Stomach (tissue), 4 donors: ENCODE measurements around the gene PARVG.

ENCODE experiments used
- EP300 ChIP-seq: sonication (generic); formaldehyde crosslinking; IDR thresholded peaks from one replicate; pipeline ENCODE4 v1.6.1; 2017; ENCODE audit warnings: antibody characterized with exemption
- POLR2AphosphoS5 ChIP-seq, 3 donors: sonication (generic); formaldehyde crosslinking; IDR thresholded peaks; one replicate each; pipeline ENCODE4 v1.6.1; 2016; ENCODE audit warnings: antibody characterized with exemption in 3 of 3
- TF ChIP-seq, protein P1 (sequence below), 7 experiments: fragments of 450-650 bp in 4 of 7; fragments of 200-600 bp in 3 of 7; sonication (generic) in 3 of 7; IDR thresholded peaks; one replicate each; pipeline ENCODE4 v1.5.1; 2016 to 2019; ENCODE audit warnings: antibody characterized with exemption in 7 of 7, control low read depth in 2 of 7, mild to moderate bottlenecking in 1 of 7

DNA sequence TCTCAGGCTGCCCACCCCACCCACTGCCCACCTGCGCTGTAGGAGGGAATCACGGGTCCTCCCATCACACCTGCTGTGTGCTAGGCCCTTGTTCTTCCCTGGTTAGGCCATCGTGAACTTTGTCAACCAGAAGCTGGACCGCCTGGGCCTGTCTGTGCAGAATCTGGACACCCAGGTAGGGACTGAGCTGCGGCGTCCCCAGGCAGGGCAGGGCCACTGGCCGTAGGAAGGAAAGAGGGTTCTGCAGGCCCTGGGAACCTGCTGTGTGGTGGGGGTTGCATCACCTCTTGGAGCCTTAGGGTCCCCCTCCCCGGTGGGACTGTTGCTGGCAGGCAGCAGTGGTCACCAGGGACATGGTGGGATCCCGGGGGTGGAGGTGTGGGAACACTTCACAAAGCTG is 15.5 kb downstream of the PARVG start:
- TF ChIP-seq POLR2AphosphoS5 (IDR thresholded peaks at IDR 0.05) (no peak), EP300 (no peak)
- TF ChIP-seq, protein P1, sequence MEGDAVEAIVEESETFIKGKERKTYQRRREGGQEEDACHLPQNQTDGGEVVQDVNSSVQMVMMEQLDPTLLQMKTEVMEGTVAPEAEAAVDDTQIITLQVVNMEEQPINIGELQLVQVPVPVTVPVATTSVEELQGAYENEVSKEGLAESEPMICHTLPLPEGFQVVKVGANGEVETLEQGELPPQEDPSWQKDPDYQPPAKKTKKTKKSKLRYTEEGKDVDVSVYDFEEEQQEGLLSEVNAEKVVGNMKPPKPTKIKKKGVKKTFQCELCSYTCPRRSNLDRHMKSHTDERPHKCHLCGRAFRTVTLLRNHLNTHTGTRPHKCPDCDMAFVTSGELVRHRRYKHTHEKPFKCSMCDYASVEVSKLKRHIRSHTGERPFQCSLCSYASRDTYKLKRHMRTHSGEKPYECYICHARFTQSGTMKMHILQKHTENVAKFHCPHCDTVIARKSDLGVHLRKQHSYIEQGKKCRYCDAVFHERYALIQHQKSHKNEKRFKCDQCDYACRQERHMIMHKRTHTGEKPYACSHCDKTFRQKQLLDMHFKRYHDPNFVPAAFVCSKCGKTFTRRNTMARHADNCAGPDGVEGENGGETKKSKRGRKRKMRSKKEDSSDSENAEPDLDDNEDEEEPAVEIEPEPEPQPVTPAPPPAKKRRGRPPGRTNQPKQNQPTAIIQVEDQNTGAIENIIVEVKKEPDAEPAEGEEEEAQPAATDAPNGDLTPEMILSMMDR (IDR thresholded peaks at IDR 0.05), result no peak
